Neural progenitor cell (in vitro differentiated cells): ENCODE data around the gene TIMP2. TPM values are rescaled to one million over a fixed set of nuclear protein-coding genes. Genes with fewer than 3 reads are reported as not detected.
"Not testable (repeated sequence)": the region's sequence is repeated elsewhere in the genome, so short reads cannot be mapped to it uniquely, and the experiment has no call there.

ENCODE experiments used
- DNase-seq: peaks from one replicate; pipeline ENCODE4 v3.0.0-alpha.2; 2016; ENCODE audit warnings: low spot score
- H2AFZ ChIP-seq: fragments of 200-600 bp; sonication (generic); replicated peaks from 2 replicates; pipeline ENCODE4 v1.6.1; 2016; ENCODE audit warnings: antibody characterized with exemption
- H3F3A ChIP-seq: fragments of 200-600 bp; sonication (generic); 2 replicates; pipeline ENCODE4 v1.6.1; 2016; ENCODE audit warnings: antibody characterized with exemption, low read depth
- H3K27ac ChIP-seq: fragments of 200-600 bp; sonication (generic); 2 replicates; pipeline ENCODE4 v1.5.1; 2016; ENCODE audit warnings: mild to moderate bottlenecking
- H3K27me3 ChIP-seq: fragments of 200-600 bp; sonication (generic); 2 replicates; pipeline ENCODE4 v1.6.1; 2016; ENCODE audit warnings: mild to moderate bottlenecking, moderate library complexity
- H3K36me3 ChIP-seq: fragments of 200-600 bp; sonication (generic); 2 replicates; pipeline ENCODE4 v1.5.1; 2016
- H3K4me1 ChIP-seq: fragments of 200-600 bp; sonication (generic); 2 replicates; pipeline ENCODE4 v1.6.1; 2016; ENCODE audit warnings: mixed run types
- H3K4me2 ChIP-seq: fragments of 200-600 bp; sonication (generic); 2 replicates; pipeline ENCODE4 v1.6.1; 2016
- H3K4me3 ChIP-seq: fragments of 200-600 bp; sonication (generic); 2 replicates; pipeline ENCODE4 v1.5.1; 2016
- H3K79me2 ChIP-seq: fragments of 200-600 bp; sonication (generic); 2 replicates; pipeline ENCODE4 v1.6.1; 2016; ENCODE audit warnings: low read depth
- H3K9ac ChIP-seq: fragments of 200-600 bp; sonication (generic); 2 replicates; pipeline ENCODE4 v1.6.1; 2016
- H3K9me3 ChIP-seq: fragments of 200-600 bp; sonication (generic); 2 replicates; pipeline ENCODE4 v1.5.1; 2016; ENCODE audit warnings: low read depth
- H4K20me1 ChIP-seq: fragments of 200-600 bp; sonication (generic); 2 replicates; pipeline ENCODE4 v1.6.1; 2016; ENCODE audit warnings: low read depth
- H3K27ac Mint-ChIP-seq: 3 replicates; pipeline ENCODE4 v1.8.0; 2021; ENCODE audit warnings: mixed read lengths
- H3K27me3 Mint-ChIP-seq: 2 replicates; pipeline ENCODE4 v1.8.0; 2022; ENCODE audit warnings: low read depth, mild to moderate bottlenecking, inconsistent platforms, moderate library complexity, mixed read lengths; ENCODE audit not compliant: insufficient read depth
- H3K36me3 Mint-ChIP-seq: 3 replicates; pipeline ENCODE4 v1.8.0; 2021; ENCODE audit warnings: mixed read lengths
- H3K4me1 Mint-ChIP-seq: 3 replicates; pipeline ENCODE4 v1.8.0; 2021; ENCODE audit warnings: mixed read lengths
- H3K4me3 Mint-ChIP-seq: 3 replicates; pipeline ENCODE4 v1.8.0; 2021; ENCODE audit warnings: mild to moderate bottlenecking, moderate library complexity, mixed read lengths
- H3K9me3 Mint-ChIP-seq: 3 replicates; pipeline ENCODE4 v1.8.0; 2020; ENCODE audit warnings: mixed read lengths
- EZH2 ChIP-seq: fragments of 200-600 bp; sonication (generic); IDR thresholded peaks from 2 replicates; pipeline ENCODE4 v1.6.1; 2017; ENCODE audit warnings: antibody characterized with exemption, mild to moderate bottlenecking, moderate library complexity
- EZH2phosphoT487 ChIP-seq: fragments of 200-600 bp; sonication (generic); IDR thresholded peaks from 2 replicates; pipeline ENCODE4 v1.6.1; 2017; ENCODE audit warnings: antibody characterized with exemption
- total RNA-seq: library from RNA; depleted of rRNA; stranded (reverse); fragments of >200 nt; gene quantifications from 2 replicates; pipeline ENCODE4 v1.2.3, GENCODE V29; 2015; ENCODE audit warnings: low replicate concordance
- TF ChIP-seq, protein P1 (sequence below): fragments of 200-600 bp; sonication (generic); IDR thresholded peaks from 2 replicates; pipeline ENCODE4 v1.5.1; 2017; ENCODE audit warnings: antibody characterized with exemption, mild to moderate bottlenecking

Gene TIMP2
- total RNA-seq, 1 donor from 2014 or later, result 19.8 TPM

DNA sequence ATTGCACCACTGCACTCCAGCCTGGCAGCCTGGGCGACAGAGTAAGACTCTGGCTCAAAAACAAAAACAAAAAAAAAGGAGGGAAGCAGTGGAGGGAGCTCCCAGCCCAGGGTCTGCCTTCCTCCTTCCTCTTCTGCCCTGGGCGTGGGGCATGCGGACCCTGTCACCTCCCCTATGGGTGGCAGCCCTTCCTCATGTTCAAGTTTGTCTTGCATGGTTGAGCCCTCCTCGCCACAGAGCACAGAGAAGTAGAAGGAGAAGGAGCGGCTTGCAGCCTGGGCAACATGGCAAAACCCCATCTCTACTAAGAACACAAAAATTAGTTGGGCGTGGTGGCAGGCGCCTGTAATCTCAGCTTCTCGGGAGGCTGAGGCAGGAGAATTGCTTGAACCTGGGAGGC lies 21.4 kb upstream of the TIMP2 start:
- H3K9me3 Mint-ChIP-seq, result peaks cover 18% of the 10 kb centered on the region
- H3K27ac ChIP-seq, result no peak overlapping the region
- no peaks in the 10 kb centered on the region for H3K27me3 ChIP-seq
- H3K4me3 Mint-ChIP-seq, result no peak overlapping the region
- TF ChIP-seq EZH2phosphoT487, result no peak
- no peaks in the 10 kb centered on the region for H4K20me1 ChIP-seq
- no peak for DNase-seq
- H3K4me3 ChIP-seq, result no peak overlapping the region
- H3K9me3 ChIP-seq, result no peaks in the 10 kb centered on the region
- no peak overlapping the region for H3K27ac Mint-ChIP-seq
- H2AFZ ChIP-seq, result no peak overlapping the region
- H3K4me1 Mint-ChIP-seq, result peaks cover 19% of the 10 kb centered on the region
- H3K79me2 ChIP-seq, result no peaks in the 10 kb centered on the region
- no peaks in the 10 kb centered on the region for H3K4me1 ChIP-seq
- no peak overlapping the region for H3K9ac ChIP-seq
- no peaks in the 10 kb centered on the region for H3K36me3 ChIP-seq
- no peaks in the 10 kb centered on the region for H3F3A ChIP-seq
- peaks cover 2% of the 10 kb centered on the region for H3K36me3 Mint-ChIP-seq
- no peak overlapping the region for H3K4me2 ChIP-seq
- peaks cover 22% of the 10 kb centered on the region for H3K27me3 Mint-ChIP-seq

DNA sequence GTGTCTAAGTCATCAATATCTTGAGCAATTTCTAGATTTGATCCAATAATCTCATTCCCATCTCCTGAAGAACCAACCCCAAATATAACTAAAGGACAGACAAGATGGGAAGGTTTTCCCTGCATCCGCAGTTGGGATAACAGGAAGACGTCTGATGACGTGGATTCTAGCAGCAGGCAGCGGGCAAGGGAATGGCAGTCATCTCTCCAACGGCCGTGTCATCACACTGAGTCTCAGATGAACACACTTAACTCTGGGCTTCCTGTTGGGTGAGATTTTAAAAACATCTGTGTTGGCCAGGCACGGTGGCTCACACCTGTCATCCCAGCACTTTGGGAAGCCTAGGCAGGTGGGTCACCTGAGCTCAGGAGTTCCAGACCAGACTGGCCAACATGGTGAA lies 20.9 kb upstream of the TIMP2 start:
- H3K9me3 ChIP-seq, result no peaks in the 10 kb centered on the region
- Mint-ChIP-seq H3K9me3 (peaks cover 14% of the 10 kb centered on the region), H3K27me3 (peaks cover 17% of the 10 kb centered on the region), H3K27ac (peak overlapping the region; percentile 42), H3K36me3 (peaks cover 2% of the 10 kb centered on the region), H3K4me3 (no peak overlapping the region), H3K4me1 (peaks cover 14% of the 10 kb centered on the region)
- DNase-seq, result no peak
- no peaks in the 10 kb centered on the region for H3F3A ChIP-seq
- no peak overlapping the region for H3K4me2 ChIP-seq
- no peaks in the 10 kb centered on the region for H3K79me2 ChIP-seq
- no peak overlapping the region for H3K27ac ChIP-seq
- TF ChIP-seq EZH2, result no peak
- TF ChIP-seq, protein P1, sequence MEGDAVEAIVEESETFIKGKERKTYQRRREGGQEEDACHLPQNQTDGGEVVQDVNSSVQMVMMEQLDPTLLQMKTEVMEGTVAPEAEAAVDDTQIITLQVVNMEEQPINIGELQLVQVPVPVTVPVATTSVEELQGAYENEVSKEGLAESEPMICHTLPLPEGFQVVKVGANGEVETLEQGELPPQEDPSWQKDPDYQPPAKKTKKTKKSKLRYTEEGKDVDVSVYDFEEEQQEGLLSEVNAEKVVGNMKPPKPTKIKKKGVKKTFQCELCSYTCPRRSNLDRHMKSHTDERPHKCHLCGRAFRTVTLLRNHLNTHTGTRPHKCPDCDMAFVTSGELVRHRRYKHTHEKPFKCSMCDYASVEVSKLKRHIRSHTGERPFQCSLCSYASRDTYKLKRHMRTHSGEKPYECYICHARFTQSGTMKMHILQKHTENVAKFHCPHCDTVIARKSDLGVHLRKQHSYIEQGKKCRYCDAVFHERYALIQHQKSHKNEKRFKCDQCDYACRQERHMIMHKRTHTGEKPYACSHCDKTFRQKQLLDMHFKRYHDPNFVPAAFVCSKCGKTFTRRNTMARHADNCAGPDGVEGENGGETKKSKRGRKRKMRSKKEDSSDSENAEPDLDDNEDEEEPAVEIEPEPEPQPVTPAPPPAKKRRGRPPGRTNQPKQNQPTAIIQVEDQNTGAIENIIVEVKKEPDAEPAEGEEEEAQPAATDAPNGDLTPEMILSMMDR, result no peak
- TF ChIP-seq EZH2phosphoT487, result no peak
- H3K9ac ChIP-seq, result no peak overlapping the region
- no peak overlapping the region for H2AFZ ChIP-seq
- no peaks in the 10 kb centered on the region for H3K36me3 ChIP-seq
- H3K4me3 ChIP-seq, result no peak overlapping the region
- no peaks in the 10 kb centered on the region for H4K20me1 ChIP-seq
- H3K4me1 ChIP-seq, result no peaks in the 10 kb centered on the region
- H3K27me3 ChIP-seq, result no peaks in the 10 kb centered on the region

GRCh38 chr17:78945455-78945854 lies 20.3 kb upstream of the TIMP2 start:
- not testable (repeated sequence) for H3K4me3 Mint-ChIP-seq, H3K27me3 ChIP-seq

GRCh38 chr17:78944956-78945355 lies 19.8 kb upstream of the TIMP2 start:
- no peak overlapping the region for H2AFZ ChIP-seq
- no peak overlapping the region for H3K27ac ChIP-seq
- H3K27me3 ChIP-seq, result no peaks in the 10 kb centered on the region
- no peaks in the 10 kb centered on the region for H3K4me1 ChIP-seq
- H3K36me3 ChIP-seq, result no peaks in the 10 kb centered on the region
- H3K9ac ChIP-seq, result no peak overlapping the region
- Mint-ChIP-seq H3K36me3 (no peaks in the 10 kb centered on the region), H3K4me3 (no peak overlapping the region), H3K27ac (peak overlapping the region; percentile 17), H3K9me3 (peaks cover 5% of the 10 kb centered on the region), H3K27me3 (peaks cover 10% of the 10 kb centered on the region), H3K4me1 (peaks cover 21% of the 10 kb centered on the region)
- no peak overlapping the region for H3K4me2 ChIP-seq
- no peak for TF ChIP-seq EZH2phosphoT487
- TF ChIP-seq, protein P1, result no peak
- TF ChIP-seq EZH2, result no peak
- H3K9me3 ChIP-seq, result no peaks in the 10 kb centered on the region
- H4K20me1 ChIP-seq, result no peaks in the 10 kb centered on the region
- no peak for DNase-seq
- no peaks in the 10 kb centered on the region for H3F3A ChIP-seq
- no peak overlapping the region for H3K4me3 ChIP-seq
- no peaks in the 10 kb centered on the region for H3K79me2 ChIP-seq

More at GRCh38 chr17:78945455-78945854, 20.3 kb upstream of the TIMP2 start:
- not testable (repeated sequence) for H3K4me1 ChIP-seq, H3K79me2 ChIP-seq, H3K4me2 ChIP-seq, H3K36me3 Mint-ChIP-seq, H3F3A ChIP-seq, H3K4me3 ChIP-seq, H3K9ac ChIP-seq, DNase-seq, H3K36me3 ChIP-seq, H4K20me1 ChIP-seq, H2AFZ ChIP-seq, H3K9me3 ChIP-seq, H3K27ac ChIP-seq, H3K9me3 Mint-ChIP-seq
- Mint-ChIP-seq H3K4me1 (peaks cover 18% of the 10 kb centered on the region), H3K27ac (peak overlapping the region; percentile 17), H3K27me3 (peaks cover 11% of the 10 kb centered on the region)
